ENCODE results near the gene ALDH5A1. TPM values are rescaled to one million over a fixed set of nuclear protein-coding genes. Genes with fewer than 3 reads are reported as not detected.

The ALDH5A1 gene
- total RNA-seq, 2 donors from 2014 or later, result 4.6 to 6.2 TPM

DNA sequence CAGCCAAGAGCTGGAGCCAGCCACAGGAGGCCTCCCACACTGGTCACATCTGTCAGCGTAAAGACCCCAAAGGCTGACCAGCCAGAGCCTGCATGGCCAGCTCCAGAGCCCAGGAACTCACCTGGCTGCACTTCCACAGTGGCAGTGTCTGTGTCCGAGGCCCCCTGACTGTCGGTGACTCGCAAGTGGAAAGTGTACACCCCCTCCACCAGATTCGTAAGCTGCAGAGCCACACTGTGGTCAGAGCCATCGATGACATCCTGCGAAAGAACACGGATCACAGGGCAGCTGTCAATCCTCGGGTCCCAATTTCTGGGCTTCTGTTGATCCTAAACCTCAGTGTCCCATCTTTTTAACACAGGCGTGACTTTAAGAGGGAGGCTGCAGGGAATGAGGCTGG is 69.3 kb downstream of the ALDH5A1 start:
- ATAC-seq (ENCODE audit: insufficient number of reproducible peaks, low FRiP score, low read depth) (no peak), DNase-seq (ENCODE audit: low spot score) (no peak)
- H3K27ac ChIP-seq, result no peak overlapping the region
- H3K36me3 ChIP-seq, result no peaks in the 10 kb centered on the region
- no peak for TF ChIP-seq CTCF (IDR thresholded peaks at IDR 0.05)
- no peak overlapping the region for H3K4me3 ChIP-seq
- H3K9me3 ChIP-seq, result no peaks in the 10 kb centered on the region
- H3K4me1 ChIP-seq (ENCODE audit: control insufficient read depth in 1 of 2, low read depth in 2 of 2), result no peaks in the 10 kb centered on the region
- no peaks in the 10 kb centered on the region for H3K27me3 ChIP-seq (replicated peaks; ENCODE audit: insufficient read depth)

DNA sequence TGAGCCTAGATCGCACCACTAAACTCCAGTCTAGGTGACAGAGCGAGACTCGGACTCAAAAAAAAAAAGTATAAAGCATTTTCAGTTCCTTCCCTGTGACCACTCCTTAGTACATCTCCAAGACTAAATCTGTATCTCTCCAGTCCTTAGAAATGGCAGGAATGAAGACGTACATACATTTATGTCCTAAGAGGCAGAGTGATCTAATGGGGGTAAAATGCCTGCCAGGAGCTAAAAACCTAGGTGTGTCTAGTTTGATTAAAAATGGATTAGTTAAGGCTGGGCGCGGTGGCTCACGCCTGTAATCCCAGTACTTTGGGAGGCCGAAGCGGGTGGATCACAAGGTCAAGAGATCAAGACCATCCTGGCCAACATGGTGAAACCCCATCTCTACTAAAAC is 70.4 kb downstream of the ALDH5A1 start:
- Histone ChIP-seq H3K9me3 (no peaks in the 10 kb centered on the region), H3K27me3 (replicated peaks; ENCODE audit: insufficient read depth) (no peaks in the 10 kb centered on the region), H3K4me3 (no peak overlapping the region), H3K4me1 (ENCODE audit: control insufficient read depth in 1 of 2, low read depth in 2 of 2) (no peaks in the 10 kb centered on the region), H3K36me3 (no peaks in the 10 kb centered on the region), H3K27ac (no peak overlapping the region)
- no peak for TF ChIP-seq CTCF (IDR thresholded peaks at IDR 0.05)
- DNase-seq (ENCODE audit: low spot score) (no peak), ATAC-seq (ENCODE audit: insufficient number of reproducible peaks, low FRiP score, low read depth) (no peak)

GRCh38 chr6:24566020-24566767 is 71.4 kb downstream of the ALDH5A1 start:
- Histone ChIP-seq H3K4me3 (no peak overlapping the region), H3K9me3 (no peaks in the 10 kb centered on the region), H3K27me3 (replicated peaks; ENCODE audit: insufficient read depth) (no peaks in the 10 kb centered on the region), H3K27ac (no peak overlapping the region), H3K36me3 (no peaks in the 10 kb centered on the region), H3K4me1 (ENCODE audit: control insufficient read depth in 1 of 2, low read depth in 2 of 2) (no peaks in the 10 kb centered on the region)
- no peak for TF ChIP-seq CTCF (IDR thresholded peaks at IDR 0.05)
- ATAC-seq (ENCODE audit: insufficient number of reproducible peaks, low FRiP score, low read depth) (no peak), DNase-seq (ENCODE audit: low spot score) (no peak)

DNA sequence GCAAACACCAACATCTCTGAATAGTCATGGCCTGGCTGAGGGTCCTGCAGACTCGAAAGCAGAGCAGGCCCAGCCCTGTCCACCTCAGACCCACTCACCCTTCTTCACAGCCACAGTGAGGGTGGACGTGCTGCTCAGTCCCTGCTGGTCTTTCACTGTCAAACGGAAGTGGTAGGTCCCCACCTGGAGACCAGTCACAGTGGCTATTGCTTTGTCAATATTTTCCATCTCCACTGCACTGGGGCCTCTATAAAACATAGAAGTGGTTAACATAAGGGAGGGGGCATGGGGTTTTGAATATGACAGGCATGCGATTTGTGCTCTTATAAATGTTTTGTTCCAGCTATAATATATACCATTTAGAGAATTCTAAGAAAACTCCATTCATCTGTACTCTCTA is 73.9 kb downstream of the ALDH5A1 start:
- no peak for TF ChIP-seq CTCF (IDR thresholded peaks at IDR 0.05)
- no peaks in the 10 kb centered on the region for H3K9me3 ChIP-seq
- H3K27me3 ChIP-seq (replicated peaks; ENCODE audit: insufficient read depth), result no peaks in the 10 kb centered on the region
- no peaks in the 10 kb centered on the region for H3K4me1 ChIP-seq (ENCODE audit: control insufficient read depth in 1 of 2, low read depth in 2 of 2)
- H3K36me3 ChIP-seq, result no peaks in the 10 kb centered on the region
- H3K27ac ChIP-seq, result no peak overlapping the region
- no peak for ATAC-seq (ENCODE audit: insufficient number of reproducible peaks, low FRiP score, low read depth)
- no peak overlapping the region for H3K4me3 ChIP-seq
- no peak for DNase-seq (ENCODE audit: low spot score)

DNA sequence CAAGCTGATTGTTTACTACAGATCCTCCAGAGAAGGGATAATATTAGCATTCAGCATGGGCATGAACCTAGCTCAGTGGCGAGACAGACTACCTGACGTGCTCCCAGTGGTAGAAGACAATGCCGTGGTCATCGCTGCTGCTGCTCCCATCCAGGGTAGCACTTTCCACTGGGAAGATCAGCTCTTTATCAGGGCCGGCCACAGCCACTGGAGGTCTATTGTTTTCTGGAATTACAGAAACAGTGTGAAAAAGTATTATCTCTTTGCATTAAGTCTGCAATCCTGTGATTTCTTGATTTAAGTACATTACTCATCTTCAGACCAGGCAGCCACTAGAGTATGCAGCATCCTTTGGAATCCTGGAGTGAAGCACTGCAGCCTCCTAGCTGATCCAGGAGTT is 75.0 kb downstream of the ALDH5A1 start:
- no peak for DNase-seq (ENCODE audit: low spot score)

More for the DNA sequence above, 75.0 kb downstream of the ALDH5A1 start:
- ATAC-seq (ENCODE audit: insufficient number of reproducible peaks, low FRiP score, low read depth), result no peak
- no peak overlapping the region for H3K4me3 ChIP-seq
- no peaks in the 10 kb centered on the region for H3K27me3 ChIP-seq (replicated peaks; ENCODE audit: insufficient read depth)
- H3K4me1 ChIP-seq (ENCODE audit: control insufficient read depth in 1 of 2, low read depth in 2 of 2), result no peaks in the 10 kb centered on the region
- TF ChIP-seq CTCF (IDR thresholded peaks at IDR 0.05), result no peak
- H3K36me3 ChIP-seq, result no peaks in the 10 kb centered on the region
- no peak overlapping the region for H3K27ac ChIP-seq
- no peaks in the 10 kb centered on the region for H3K9me3 ChIP-seq

Measured in thoracic aorta (tissue), 2 donors.